Upper lobe of right lung (tissue), 1 donor: ENCODE results near the gene VASH1. TPM values are rescaled to one million over a fixed set of nuclear protein-coding genes. Genes with fewer than 3 reads are reported as not detected.

Experiments used
- ATAC-seq: fragments of 200-7000 bp; cut with Tn5 transposase; one replicate; pipeline ENCODE4 v1.9.1; 2020; ENCODE audit warnings: mild to moderate bottlenecking, moderate library complexity
- DNase-seq: peaks from one replicate; pipeline ENCODE4 v3.0.0-alpha.2; 2020
- H3K27ac ChIP-seq: fragments of 200-600 bp; one replicate; pipeline ENCODE4 v1.8.0; 2022
- H3K27me3 ChIP-seq: fragments of 200-600 bp; one replicate; pipeline ENCODE4 v1.8.0; 2022; ENCODE audit warnings: mild to moderate bottlenecking
- H3K36me3 ChIP-seq: fragments of 200-600 bp; one replicate; pipeline ENCODE4 v1.8.0; 2022
- H3K4me1 ChIP-seq: fragments of 200-600 bp; one replicate; pipeline ENCODE4 v1.8.0; 2022
- H3K4me3 ChIP-seq: fragments of 200-600 bp; one replicate; pipeline ENCODE4 v1.8.0; 2022; ENCODE audit warnings: mild to moderate bottlenecking
- H3K9me3 ChIP-seq: fragments of 200-600 bp; one replicate; pipeline ENCODE4 v1.8.0; 2022
- intact Hi-C: fragments of 100-400 bp; cut with DNase I; formaldehyde crosslinking; loops from one replicate; pipeline ENCODE4 v1.11.0; 2022
- total RNA-seq: library from RNA; stranded (reverse); fragmentation: NEBNext Ultra II Directional; extraction: Animal tissue kit (Norgen Biotek cat#: 25700); gene quantifications from one replicate; pipeline ENCODE4 v1.2.1, GENCODE V29; 2021
- TF ChIP-seq, protein P1 (sequence below): fragments of 200-600 bp; IDR thresholded peaks from one replicate; pipeline ENCODE4 v1.8.0; 2022; ENCODE audit warnings: antibody characterized with exemption
- donor health status: DM: no; HTN: yes; CAD: no; lungs with severe emphysema.

Gene VASH1
- total RNA-seq, 1 donor from 2014 or later, result 37.1 TPM

DNA sequence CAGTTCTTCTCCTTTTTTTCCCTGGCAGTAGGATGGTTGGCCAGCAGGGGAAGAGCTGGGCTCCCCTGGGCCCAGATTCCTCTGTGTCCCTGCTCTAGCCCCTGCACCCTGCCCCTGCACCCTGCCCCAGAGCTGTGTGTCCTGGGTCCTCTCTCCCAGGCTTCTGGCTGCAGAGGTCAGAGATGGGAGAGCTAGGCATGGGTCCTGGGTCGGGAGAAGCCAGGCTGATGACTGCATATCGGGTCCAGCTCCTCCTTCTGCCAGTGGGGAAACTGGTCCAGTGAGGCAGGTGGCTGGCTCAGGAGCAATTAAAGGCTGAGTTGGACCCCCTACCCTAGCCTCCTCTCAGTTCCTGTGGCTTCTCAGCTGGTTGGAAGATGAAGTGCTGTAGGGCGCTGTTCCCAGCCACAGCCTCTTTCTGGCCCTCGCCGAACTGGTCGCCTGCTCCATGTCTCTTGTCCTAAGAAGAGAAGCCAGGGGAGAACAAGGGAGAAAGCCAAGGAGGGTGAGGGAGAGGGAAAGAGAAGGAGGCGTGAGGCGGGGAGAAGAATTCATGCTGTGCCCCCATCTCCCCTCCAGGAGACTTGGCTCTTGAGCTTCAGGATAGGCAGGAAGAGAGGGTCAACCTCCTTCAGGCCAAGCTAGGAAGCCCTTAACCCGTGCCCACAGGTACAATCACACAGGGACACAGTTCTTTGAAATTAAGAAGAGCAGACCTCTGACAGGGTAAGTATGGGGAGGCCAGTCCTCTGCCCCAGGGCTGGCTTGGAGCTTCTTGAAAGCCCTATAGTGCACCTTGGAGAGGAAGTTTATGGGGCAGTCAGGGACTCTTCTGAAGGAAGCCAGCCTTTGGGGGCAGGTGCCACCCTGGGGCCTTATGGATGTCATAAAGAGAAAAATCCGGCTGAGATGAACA lies 9.5 kb downstream of the VASH1 start:
- peaks cover 35% of the 10 kb centered on the region for H3K4me1 ChIP-seq
- no peaks in the 10 kb centered on the region for H3K9me3 ChIP-seq
- H3K4me3 ChIP-seq, result no peak overlapping the region
- intact Hi-C loops, result no loop called here
- DNase-seq, result peak; percentile 43
- H3K27me3 ChIP-seq, result no peaks in the 10 kb centered on the region
- TF ChIP-seq, protein P1, sequence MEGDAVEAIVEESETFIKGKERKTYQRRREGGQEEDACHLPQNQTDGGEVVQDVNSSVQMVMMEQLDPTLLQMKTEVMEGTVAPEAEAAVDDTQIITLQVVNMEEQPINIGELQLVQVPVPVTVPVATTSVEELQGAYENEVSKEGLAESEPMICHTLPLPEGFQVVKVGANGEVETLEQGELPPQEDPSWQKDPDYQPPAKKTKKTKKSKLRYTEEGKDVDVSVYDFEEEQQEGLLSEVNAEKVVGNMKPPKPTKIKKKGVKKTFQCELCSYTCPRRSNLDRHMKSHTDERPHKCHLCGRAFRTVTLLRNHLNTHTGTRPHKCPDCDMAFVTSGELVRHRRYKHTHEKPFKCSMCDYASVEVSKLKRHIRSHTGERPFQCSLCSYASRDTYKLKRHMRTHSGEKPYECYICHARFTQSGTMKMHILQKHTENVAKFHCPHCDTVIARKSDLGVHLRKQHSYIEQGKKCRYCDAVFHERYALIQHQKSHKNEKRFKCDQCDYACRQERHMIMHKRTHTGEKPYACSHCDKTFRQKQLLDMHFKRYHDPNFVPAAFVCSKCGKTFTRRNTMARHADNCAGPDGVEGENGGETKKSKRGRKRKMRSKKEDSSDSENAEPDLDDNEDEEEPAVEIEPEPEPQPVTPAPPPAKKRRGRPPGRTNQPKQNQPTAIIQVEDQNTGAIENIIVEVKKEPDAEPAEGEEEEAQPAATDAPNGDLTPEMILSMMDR, result no peak
- no peak overlapping the region for H3K27ac ChIP-seq
- H3K36me3 ChIP-seq, result no peaks in the 10 kb centered on the region
- ATAC-seq, result no peak

DNA sequence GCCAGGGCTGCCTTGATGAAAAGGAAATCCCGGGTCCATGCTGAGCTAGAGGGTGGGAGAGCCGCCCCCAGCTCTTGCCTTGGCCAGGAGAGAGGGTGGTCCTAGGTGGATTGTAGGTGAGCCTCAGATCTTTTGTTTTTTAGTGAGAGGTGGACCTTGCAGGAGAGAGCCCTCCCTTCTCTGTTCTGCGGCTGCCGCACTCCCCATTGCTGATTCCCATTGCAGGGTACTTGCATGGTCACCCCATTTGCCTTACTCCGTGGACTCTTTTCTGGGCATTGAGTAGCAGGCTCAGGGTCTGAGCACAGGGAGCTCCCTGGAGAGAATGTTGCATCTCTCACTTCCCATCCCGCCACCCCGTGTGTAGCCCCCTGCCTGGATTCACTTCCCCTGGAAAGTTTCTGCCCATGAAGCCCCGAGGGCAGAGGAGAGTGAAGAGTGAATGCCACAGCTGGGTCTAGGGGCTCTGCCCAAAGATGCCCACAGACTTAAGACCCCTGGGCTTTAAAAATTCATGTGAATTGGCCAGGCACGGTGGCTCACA lies 10.2 kb downstream of the VASH1 start:
- intact Hi-C loops, result no loop called here
- ATAC-seq (no peak), DNase-seq (no peak)
- Histone ChIP-seq H3K27ac (peak overlapping the region; percentile 79), H3K4me1 (peaks cover 35% of the 10 kb centered on the region), H3K4me3 (no peak overlapping the region), H3K27me3 (no peaks in the 10 kb centered on the region), H3K36me3 (no peaks in the 10 kb centered on the region), H3K9me3 (no peaks in the 10 kb centered on the region)
- TF ChIP-seq, protein P1, result no peak

DNA sequence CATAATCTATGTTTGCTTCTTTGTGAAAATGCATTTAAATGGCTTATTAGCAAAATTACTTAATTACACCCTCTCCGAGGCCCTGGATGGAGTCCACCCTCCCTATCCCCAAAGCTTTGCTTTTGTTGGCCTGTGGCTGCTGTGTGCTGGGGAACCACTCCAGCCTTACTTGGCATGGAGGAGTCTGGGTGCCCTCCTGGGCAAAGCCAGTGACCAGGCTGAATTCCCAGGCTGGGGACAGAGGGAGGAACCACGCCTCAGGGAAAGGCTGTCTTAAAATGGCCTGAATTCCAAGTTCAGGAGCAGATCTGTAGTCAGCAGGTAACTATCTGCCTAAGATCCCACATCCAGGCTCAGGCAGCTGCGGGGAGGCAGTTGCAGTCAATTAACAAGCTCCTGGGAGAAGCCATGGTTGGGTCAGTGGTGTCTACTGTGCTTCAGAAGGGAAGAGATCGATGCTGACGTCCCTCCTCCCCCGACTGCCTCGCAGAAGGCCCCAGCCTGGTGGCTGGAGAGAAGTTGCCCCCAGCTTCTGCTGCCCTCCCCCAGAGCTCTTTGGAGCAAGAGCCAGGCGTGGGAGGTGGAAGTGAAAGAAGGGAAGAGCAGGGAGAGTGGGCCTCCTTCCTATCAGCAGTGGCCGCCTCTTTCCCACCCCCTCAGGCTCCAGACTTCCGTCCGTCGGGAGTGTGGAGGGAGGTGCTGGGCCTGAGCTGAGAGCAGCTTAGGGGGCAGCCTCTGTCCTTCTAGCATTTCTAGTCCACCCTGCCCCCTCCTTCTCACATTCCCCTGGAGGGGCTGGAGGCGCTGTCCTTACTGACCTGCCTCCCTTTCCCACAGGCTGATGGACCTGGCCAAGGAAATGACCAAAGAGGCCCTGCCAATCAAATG lies 11.3 kb downstream of the VASH1 start:
- DNase-seq (peak; percentile 87), ATAC-seq (peak; percentile 75)
- Histone ChIP-seq H3K4me3 (no peak overlapping the region), H3K27ac (peak overlapping the region; percentile 79), H3K27me3 (no peaks in the 10 kb centered on the region), H3K4me1 (peaks cover 44% of the 10 kb centered on the region), H3K36me3 (no peaks in the 10 kb centered on the region), H3K9me3 (no peaks in the 10 kb centered on the region)
- TF ChIP-seq, protein P1, result no peak
- intact Hi-C loops, result no loop called here

DNA sequence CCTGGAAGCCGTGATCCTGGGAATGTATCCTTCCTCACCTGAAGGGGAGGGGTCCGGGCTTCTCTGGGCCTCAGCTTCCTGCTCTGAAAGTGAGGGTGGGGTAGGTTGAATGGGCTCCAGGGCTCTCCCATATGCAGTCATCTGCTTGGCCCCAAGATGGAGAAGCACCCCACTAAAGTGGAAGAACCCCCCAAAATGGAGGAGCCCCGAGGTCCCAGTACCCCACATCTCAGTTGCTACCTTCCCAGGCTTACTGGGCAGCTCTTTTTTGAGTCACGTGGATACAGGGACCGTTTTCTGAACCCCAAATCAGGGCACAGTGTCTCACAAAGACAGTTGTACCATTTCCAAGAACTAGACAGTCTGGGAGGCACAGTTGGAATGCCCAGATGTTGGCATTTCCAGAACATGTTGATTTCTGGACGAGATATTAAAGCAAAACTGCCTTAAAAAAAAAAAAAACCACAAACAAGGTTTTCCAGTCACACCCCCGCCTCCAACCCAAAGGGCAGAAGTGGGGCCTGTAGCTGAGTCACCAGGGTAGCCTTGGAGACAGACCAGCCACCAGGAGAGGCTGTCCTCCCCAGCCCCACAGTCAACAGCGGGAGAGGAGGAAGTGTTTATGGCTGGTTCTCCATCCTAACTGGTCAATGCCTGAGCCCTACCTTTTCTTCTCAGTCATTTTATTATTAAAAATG lies 12.1 kb downstream of the VASH1 start:
- H3K4me3 ChIP-seq, result no peak overlapping the region
- H3K36me3 ChIP-seq, result no peaks in the 10 kb centered on the region
- DNase-seq (peak; percentile 81), ATAC-seq (peak; percentile 81)
- peaks cover 41% of the 10 kb centered on the region for H3K4me1 ChIP-seq
- no peaks in the 10 kb centered on the region for H3K27me3 ChIP-seq
- no peaks in the 10 kb centered on the region for H3K9me3 ChIP-seq
- peak overlapping the region; percentile 79 for H3K27ac ChIP-seq
- TF ChIP-seq, protein P1, result no peak
- intact Hi-C loops, result no loop called here
